ENCODE results near the gene ZFPM1. TPM values are rescaled to one million over a fixed set of nuclear protein-coding genes. Genes with fewer than 3 reads are reported as not detected.

The ZFPM1 gene
- total RNA-seq, 2 experiments from 2014 or later, result 2.1 to 14.2 TPM

DNA sequence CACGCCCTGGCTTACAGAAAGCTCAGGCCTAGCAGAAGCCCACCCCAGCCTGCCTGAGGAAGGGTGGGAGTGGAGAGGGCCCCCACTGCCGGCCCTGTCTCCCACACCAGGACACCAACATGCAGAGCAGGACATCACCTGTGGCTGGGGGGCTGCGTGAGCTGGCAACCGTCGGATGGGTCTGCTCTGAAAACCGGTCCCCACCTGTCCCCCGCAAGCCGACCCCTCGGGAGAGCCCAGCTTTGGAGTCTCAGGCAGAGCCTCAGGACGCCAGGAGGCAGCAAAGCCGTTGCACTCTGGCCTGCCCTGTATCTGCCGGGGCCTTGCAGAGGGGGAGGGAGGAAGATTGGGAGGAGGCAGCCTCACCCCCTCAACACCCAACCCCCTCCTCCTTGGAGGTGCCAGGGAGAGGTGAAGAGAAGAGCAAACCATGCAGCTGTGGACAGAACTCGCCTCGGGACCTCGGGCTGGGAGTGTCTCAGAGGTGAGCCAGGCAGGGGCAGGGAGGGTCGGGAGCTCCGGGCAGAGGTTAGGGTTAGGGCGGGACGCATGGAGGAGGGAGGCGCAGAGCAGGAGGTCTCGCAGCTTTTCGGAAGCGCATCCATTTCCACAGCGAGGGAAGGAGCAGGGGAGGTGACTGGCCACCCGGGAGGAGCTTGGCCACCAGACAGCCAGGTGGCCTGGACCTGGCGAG is 86.7 kb downstream of the ZFPM1 start:
- 0 out of 2 replicates have a peak, but pooled peaks cover 3% of the 10 kb centered on the region for H3K36me3 ChIP-seq (ENCODE audit: insufficient read depth, low read length)
- POLR2A ChIA-PET, result interaction anchor here (0.6 kb wide), 3 partner anchors 75 to 427 kb away, joined by 3 to 4 read pairs (median 4); no protein-coding TSS in a partner anchor
- H3K4me3 ChIP-seq (ENCODE audit: low read depth, low read length, poor library complexity, severe bottlenecking), result no peak overlapping the region
- CTCF ChIA-PET (ENCODE audit: unreplicated experiment), result no interaction called here
- no peaks in the 10 kb centered on the region for H3K9me2 ChIP-seq (ENCODE audit: insufficient read depth, low read length)
- H3K79me2 ChIP-seq (ENCODE audit: insufficient read depth, low read depth, low read length), result no peaks in the 10 kb centered on the region
- no peak for TF ChIP-seq EZH2phosphoT487 (IDR thresholded peaks at IDR 0.05; ENCODE audit: borderline replicate concordance, low read depth, low read length)
- TF ChIP-seq, protein P1, sequence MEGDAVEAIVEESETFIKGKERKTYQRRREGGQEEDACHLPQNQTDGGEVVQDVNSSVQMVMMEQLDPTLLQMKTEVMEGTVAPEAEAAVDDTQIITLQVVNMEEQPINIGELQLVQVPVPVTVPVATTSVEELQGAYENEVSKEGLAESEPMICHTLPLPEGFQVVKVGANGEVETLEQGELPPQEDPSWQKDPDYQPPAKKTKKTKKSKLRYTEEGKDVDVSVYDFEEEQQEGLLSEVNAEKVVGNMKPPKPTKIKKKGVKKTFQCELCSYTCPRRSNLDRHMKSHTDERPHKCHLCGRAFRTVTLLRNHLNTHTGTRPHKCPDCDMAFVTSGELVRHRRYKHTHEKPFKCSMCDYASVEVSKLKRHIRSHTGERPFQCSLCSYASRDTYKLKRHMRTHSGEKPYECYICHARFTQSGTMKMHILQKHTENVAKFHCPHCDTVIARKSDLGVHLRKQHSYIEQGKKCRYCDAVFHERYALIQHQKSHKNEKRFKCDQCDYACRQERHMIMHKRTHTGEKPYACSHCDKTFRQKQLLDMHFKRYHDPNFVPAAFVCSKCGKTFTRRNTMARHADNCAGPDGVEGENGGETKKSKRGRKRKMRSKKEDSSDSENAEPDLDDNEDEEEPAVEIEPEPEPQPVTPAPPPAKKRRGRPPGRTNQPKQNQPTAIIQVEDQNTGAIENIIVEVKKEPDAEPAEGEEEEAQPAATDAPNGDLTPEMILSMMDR (conservative IDR thresholded peaks at IDR 0.05; ENCODE audit: low read length), result peak; percentile 35; the same call in 1 of the 2 replicates
- H3K4me1 ChIP-seq (ENCODE audit: insufficient read depth, low read length, poor library complexity, severe bottlenecking), result peaks cover 13% of the 10 kb centered on the region
- no peak for DNase-seq (ENCODE audit: low spot score)
- H4K20me1 ChIP-seq (ENCODE audit: insufficient read depth, low read length), result no peaks in the 10 kb centered on the region
- peaks cover 18% of the 10 kb centered on the region; the same call in 1 of the 2 replicates for H3K9me3 ChIP-seq (ENCODE audit: low read length)
- intact Hi-C loops (cut with micrococcal nuclease; ENCODE audit: unreplicated experiment), result no loop called here
- H2AFZ ChIP-seq (ENCODE audit: low read length), result no peak overlapping the region
- H3K27ac ChIP-seq (ENCODE audit: low read depth, low read length, poor library complexity, severe bottlenecking), result no peak overlapping the region
- H3K4me2 ChIP-seq (ENCODE audit: low read length), result no peak overlapping the region
- no TSS peak for BruUV-seq (replicated peaks)

DNA sequence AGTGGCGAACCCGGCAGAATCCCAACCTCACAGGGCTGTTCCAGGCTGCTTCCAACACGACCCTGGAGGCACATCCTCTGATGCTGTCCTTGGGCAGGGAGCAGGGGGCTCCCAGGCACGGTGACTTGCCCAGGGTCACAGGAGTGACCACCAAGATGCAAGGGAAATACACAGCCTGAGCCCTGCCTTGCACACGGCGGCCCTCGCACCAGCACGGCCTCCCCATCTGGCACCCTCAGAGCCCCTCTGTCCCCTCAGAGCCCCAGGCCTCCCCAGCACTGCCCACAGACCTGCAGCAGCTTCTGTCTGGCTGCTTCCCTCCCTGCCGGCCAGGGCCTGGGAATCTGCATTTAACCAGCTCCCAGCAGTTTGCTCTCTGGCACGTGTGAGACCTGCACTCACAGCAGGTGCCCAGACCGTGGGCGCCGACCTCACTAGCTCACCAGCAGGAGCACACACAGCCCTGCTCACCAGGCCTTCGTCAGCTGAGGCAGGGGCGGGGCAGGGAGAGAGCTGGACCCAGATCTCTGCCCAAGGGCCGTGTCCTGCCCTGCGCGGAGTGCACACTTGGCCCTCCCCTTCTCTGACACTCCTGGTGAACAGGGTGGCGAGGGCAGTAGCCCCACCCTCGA is 87.4 kb downstream of the ZFPM1 start:
- no peak for DNase-seq (ENCODE audit: low spot score)
- Histone ChIP-seq H3K4me3 (ENCODE audit: low read depth, low read length, poor library complexity, severe bottlenecking) (no peak overlapping the region), H3K9me2 (ENCODE audit: insufficient read depth, low read length) (no peaks in the 10 kb centered on the region), H3K79me2 (ENCODE audit: insufficient read depth, low read depth, low read length) (no peaks in the 10 kb centered on the region), H3K9me3 (ENCODE audit: low read length) (peaks cover 18% of the 10 kb centered on the region; the same call in 1 of the 2 replicates), H2AFZ (ENCODE audit: low read length) (no peak overlapping the region), H3K4me2 (ENCODE audit: low read length) (no peak overlapping the region), H3K36me3 (ENCODE audit: insufficient read depth, low read length) (no peaks in the 10 kb centered on the region), H3K27ac (ENCODE audit: low read depth, low read length, poor library complexity, severe bottlenecking) (no peak overlapping the region), H3K4me1 (ENCODE audit: insufficient read depth, low read length, poor library complexity, severe bottlenecking) (peaks cover 6% of the 10 kb centered on the region), H4K20me1 (ENCODE audit: insufficient read depth, low read length) (no peaks in the 10 kb centered on the region)
- TF ChIP-seq EZH2phosphoT487 (IDR thresholded peaks at IDR 0.05; ENCODE audit: borderline replicate concordance, low read depth, low read length), result no peak
- TF ChIP-seq, protein P1 (conservative IDR thresholded peaks at IDR 0.05; ENCODE audit: low read length), result no peak
- intact Hi-C loops (cut with micrococcal nuclease; ENCODE audit: unreplicated experiment), result no loop called here
- POLR2A ChIA-PET, result interaction anchor here (0.6 kb wide), 2 partner anchors 254 to 428 kb away, joined by 3 to 4 read pairs; no protein-coding TSS in a partner anchor
- no TSS peak for BruUV-seq (replicated peaks)
- CTCF ChIA-PET (ENCODE audit: unreplicated experiment), result no interaction called here

Measured in OCI-LY7 (cell line).